VCaP (cell line): ENCODE data around the gene RTN3.

Experiments
- H3K27ac ChIP-seq: fragments of 450-650 bp; 2 replicates; pipeline ENCODE4 v1.5.1; 2017
- CTCF ChIP-seq: fragments of 450-650 bp; conservative IDR thresholded peaks from 2 replicates; pipeline ENCODE4 v1.5.1; 2017; ENCODE audit warnings: mild to moderate bottlenecking, moderate library complexity

Gene RTN3

GRCh38 chr11:63779039-63779438 lies 97.7 kb downstream of the RTN3 start:
- no peak for TF ChIP-seq CTCF
- no peak overlapping the region for H3K27ac ChIP-seq

GRCh38 chr11:63782749-63783148 lies 101.4 kb downstream of the RTN3 start:
- H3K27ac ChIP-seq = no peak overlapping the region
- TF ChIP-seq CTCF = no peak

- H3K27ac ChIP-seq = no peak overlapping the region
Measured at GRCh38 chr11:63783925-63784592, 102.8 kb downstream of the RTN3 start.

GRCh38 chr11:63785823-63786222 lies 104.5 kb downstream of the RTN3 start:
- no peak for TF ChIP-seq CTCF
- no peak overlapping the region for H3K27ac ChIP-seq

More at GRCh38 chr11:63783925-63784592, 102.8 kb downstream of the RTN3 start:
- no peak for TF ChIP-seq CTCF

- TF ChIP-seq CTCF = no peak
- no peak overlapping the region for H3K27ac ChIP-seq
Measured at GRCh38 chr11:63791495-63792167, 110.3 kb downstream of the RTN3 start.

- H3K27ac ChIP-seq = no peak overlapping the region
- TF ChIP-seq CTCF = no peak
Measured at GRCh38 chr11:63793161-63793560, 111.9 kb downstream of the RTN3 start.

- TF ChIP-seq CTCF = no peak
- H3K27ac ChIP-seq = no peak overlapping the region
Measured at GRCh38 chr11:63795066-63795465, 113.8 kb downstream of the RTN3 start.
